ENCODE data around the gene ANXA2.

ANXA2 gene

GRCh38 chr15:60390871-60391501, 6.8 kb downstream of the ANXA2 start (continued):
- TF ChIP-seq PPARA (CRISPR knock-in tag; IDR thresholded peaks at IDR 0.05; ENCODE audit: borderline replicate concordance) (no peak), ZFP3 (CRISPR knock-in tag; IDR thresholded peaks at IDR 0.05) (0 out of 2 replicates have a peak, but pooled peaks have one; percentile 35)

DNA sequence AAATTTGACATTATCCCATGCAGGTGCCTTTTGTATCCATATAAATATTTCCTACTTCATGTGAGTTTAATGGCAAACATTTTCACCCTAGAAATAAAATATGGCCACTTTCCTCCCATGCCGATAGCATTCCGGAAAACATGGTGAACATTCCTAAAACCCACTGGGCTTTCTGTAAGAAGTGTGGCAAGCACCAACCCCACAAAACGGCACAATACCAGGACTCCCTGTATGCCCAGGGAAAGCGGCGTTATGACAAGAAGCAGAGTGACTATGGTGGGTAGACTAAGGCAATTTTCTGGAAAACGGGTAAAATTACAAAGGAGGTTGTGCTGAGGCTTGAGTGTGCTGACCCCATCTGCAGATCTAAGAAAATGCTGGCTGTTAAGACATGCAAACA, 7.6 kb downstream of the ANXA2 start:
- no peak for ATAC-seq
- no peak for TF ChIP-seq ZFP3 (CRISPR knock-in tag; IDR thresholded peaks at IDR 0.05)
- TF ChIP-seq ZC3H10 (CRISPR knock-in tag; IDR thresholded peaks at IDR 0.05) = no peak
- no peak for TF ChIP-seq OSR1 (CRISPR knock-in tag; IDR thresholded peaks at IDR 0.05)
- TF ChIP-seq, protein P1, sequence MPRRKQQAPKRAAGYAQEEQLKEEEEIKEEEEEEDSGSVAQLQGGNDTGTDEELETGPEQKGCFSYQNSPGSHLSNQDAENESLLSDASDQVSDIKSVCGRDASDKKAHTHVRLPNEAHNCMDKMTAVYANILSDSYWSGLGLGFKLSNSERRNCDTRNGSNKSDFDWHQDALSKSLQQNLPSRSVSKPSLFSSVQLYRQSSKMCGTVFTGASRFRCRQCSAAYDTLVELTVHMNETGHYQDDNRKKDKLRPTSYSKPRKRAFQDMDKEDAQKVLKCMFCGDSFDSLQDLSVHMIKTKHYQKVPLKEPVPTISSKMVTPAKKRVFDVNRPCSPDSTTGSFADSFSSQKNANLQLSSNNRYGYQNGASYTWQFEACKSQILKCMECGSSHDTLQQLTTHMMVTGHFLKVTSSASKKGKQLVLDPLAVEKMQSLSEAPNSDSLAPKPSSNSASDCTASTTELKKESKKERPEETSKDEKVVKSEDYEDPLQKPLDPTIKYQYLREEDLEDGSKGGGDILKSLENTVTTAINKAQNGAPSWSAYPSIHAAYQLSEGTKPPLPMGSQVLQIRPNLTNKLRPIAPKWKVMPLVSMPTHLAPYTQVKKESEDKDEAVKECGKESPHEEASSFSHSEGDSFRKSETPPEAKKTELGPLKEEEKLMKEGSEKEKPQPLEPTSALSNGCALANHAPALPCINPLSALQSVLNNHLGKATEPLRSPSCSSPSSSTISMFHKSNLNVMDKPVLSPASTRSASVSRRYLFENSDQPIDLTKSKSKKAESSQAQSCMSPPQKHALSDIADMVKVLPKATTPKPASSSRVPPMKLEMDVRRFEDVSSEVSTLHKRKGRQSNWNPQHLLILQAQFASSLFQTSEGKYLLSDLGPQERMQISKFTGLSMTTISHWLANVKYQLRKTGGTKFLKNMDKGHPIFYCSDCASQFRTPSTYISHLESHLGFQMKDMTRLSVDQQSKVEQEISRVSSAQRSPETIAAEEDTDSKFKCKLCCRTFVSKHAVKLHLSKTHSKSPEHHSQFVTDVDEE (CRISPR knock-in tag; IDR thresholded peaks at IDR 0.05) = no peak
- TF ChIP-seq ZNF70 (CRISPR knock-in tag; IDR thresholded peaks at IDR 0.05) = no peak
- TF ChIP-seq ARNTL (CRISPR knock-in tag; IDR thresholded peaks at IDR 0.05; ENCODE audit: borderline replicate concordance, low read depth) = no peak
- TF ChIP-seq RARB (CRISPR knock-in tag; IDR thresholded peaks at IDR 0.05) = no peak
- TF ChIP-seq GLIS3 (CRISPR knock-in tag; IDR thresholded peaks at IDR 0.05) = no peak

DNA sequence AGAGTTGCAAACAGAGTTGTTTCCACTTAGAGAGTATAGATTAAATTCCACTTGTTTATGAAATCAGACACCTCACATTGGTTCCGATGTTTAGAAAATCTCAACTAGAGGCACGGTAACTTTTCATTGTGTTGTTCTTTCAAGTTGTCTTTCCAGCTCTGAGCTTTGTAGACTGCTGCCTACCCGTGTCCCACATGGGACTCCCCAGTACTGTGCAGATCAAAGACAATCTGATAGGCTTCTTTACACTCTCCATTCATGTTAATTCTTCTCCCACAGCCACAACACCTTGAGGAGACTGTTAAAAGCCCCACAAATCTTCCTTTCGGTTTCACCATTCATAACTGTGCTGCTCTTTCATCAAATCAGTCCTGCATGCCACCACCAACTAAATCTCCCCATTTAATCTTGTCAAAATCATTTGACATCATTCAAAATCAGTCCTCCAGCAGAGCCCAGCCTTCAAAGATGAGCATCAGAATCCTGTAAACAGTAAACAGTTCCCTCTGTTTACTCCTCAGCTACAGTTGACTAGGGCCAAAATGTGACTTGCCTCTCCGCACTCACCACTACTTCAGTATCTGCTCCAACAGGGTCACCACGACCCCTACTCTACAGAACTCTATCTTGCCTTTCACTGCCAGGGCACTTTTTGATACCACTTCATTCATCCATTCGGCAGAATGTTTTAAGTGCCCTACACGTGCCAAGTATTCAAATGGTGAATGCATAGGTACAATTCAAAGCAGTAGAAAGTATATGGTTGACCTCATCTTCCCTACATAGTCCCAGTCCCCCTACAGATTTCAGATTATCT, 8.3 kb downstream of the ANXA2 start:
- ATAC-seq = no peak; the same call in 2 of the 3 replicates
- TF ChIP-seq ZC3H10 (CRISPR knock-in tag; IDR thresholded peaks at IDR 0.05) = peak; percentile 41; the same call in 1 of the 2 replicates
- TF ChIP-seq ZNF8 (CRISPR knock-in tag; IDR thresholded peaks at IDR 0.05) = no peak
- TF ChIP-seq, protein P2, sequence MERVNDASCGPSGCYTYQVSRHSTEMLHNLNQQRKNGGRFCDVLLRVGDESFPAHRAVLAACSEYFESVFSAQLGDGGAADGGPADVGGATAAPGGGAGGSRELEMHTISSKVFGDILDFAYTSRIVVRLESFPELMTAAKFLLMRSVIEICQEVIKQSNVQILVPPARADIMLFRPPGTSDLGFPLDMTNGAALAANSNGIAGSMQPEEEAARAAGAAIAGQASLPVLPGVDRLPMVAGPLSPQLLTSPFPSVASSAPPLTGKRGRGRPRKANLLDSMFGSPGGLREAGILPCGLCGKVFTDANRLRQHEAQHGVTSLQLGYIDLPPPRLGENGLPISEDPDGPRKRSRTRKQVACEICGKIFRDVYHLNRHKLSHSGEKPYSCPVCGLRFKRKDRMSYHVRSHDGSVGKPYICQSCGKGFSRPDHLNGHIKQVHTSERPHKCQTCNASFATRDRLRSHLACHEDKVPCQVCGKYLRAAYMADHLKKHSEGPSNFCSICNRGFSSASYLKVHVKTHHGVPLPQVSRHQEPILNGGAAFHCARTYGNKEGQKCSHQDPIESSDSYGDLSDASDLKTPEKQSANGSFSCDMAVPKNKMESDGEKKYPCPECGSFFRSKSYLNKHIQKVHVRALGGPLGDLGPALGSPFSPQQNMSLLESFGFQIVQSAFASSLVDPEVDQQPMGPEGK (CRISPR knock-in tag; IDR thresholded peaks at IDR 0.05; ENCODE audit: borderline replicate concordance) = peak; percentile 32; the same call in 1 of the 2 replicates

GRCh38 chr15:60387321-60387720, 10.5 kb downstream of the ANXA2 start:
- TF ChIP-seq, protein P3, sequence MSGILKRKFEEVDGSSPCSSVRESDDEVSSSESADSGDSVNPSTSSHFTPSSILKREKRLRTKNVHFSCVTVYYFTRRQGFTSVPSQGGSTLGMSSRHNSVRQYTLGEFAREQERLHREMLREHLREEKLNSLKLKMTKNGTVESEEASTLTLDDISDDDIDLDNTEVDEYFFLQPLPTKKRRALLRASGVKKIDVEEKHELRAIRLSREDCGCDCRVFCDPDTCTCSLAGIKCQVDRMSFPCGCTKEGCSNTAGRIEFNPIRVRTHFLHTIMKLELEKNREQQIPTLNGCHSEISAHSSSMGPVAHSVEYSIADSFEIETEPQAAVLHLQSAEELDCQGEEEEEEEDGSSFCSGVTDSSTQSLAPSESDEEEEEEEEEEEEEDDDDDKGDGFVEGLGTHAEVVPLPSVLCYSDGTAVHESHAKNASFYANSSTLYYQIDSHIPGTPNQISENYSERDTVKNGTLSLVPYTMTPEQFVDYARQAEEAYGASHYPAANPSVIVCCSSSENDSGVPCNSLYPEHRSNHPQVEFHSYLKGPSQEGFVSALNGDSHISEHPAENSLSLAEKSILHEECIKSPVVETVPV (CRISPR knock-in tag; IDR thresholded peaks at IDR 0.05) = no peak
- no peak for TF ChIP-seq ZFP3 (CRISPR knock-in tag; IDR thresholded peaks at IDR 0.05)
- TF ChIP-seq ZC3H10 (CRISPR knock-in tag; IDR thresholded peaks at IDR 0.05) = no peak
- no peak for TF ChIP-seq CREB5 (CRISPR knock-in tag; IDR thresholded peaks at IDR 0.05; ENCODE audit: low read depth)
- no peak for TF ChIP-seq GLIS3 (CRISPR knock-in tag; IDR thresholded peaks at IDR 0.05)
- no peak for TF ChIP-seq ZNF565 (CRISPR knock-in tag; conservative IDR thresholded peaks at IDR 0.05; ENCODE audit: low read depth)
- no peak for TF ChIP-seq TCF4 (CRISPR knock-in tag; IDR thresholded peaks at IDR 0.05; ENCODE audit: borderline replicate concordance)
- no peak for TF ChIP-seq OSR1 (CRISPR knock-in tag; IDR thresholded peaks at IDR 0.05)
- TF ChIP-seq RARB (CRISPR knock-in tag; IDR thresholded peaks at IDR 0.05) = no peak
- TF ChIP-seq CSDC2 (CRISPR knock-in tag; IDR thresholded peaks at IDR 0.05) = no peak
- no peak for TF ChIP-seq ZNF8 (CRISPR knock-in tag; IDR thresholded peaks at IDR 0.05)
- TF ChIP-seq, protein P1 (CRISPR knock-in tag; IDR thresholded peaks at IDR 0.05) = no peak
- no peak for TF ChIP-seq SNAI2 (CRISPR knock-in tag; IDR thresholded peaks at IDR 0.05)
- TF ChIP-seq ZFP30 (CRISPR knock-in tag; IDR thresholded peaks at IDR 0.05) = no peak
- no peak for TF ChIP-seq ZNF70 (CRISPR knock-in tag; IDR thresholded peaks at IDR 0.05)
- no peak for ATAC-seq

Measured in SK-N-SH treated with all-trans-retinoic acid at 6 μM for 48 hours (cell line).